ENCODE results near the gene MICU1.
"Not testable (repeated sequence)": the region's sequence is repeated elsewhere in the genome, so short reads cannot be mapped to it uniquely, and the experiment has no call there.

The MICU1 gene

GRCh38 chr10:72426986-72427385 lies 198.9 kb downstream of the MICU1 start:
- no peak for DNase-seq

- DNase-seq, result no peak
Measured at GRCh38 chr10:72425133-72425532, 200.7 kb downstream of the MICU1 start.

- no peak for DNase-seq
Measured at GRCh38 chr10:72424561-72424960, 201.3 kb downstream of the MICU1 start.

GRCh38 chr10:72423426-72423825 lies 202.5 kb downstream of the MICU1 start:
- DNase-seq, result no peak

GRCh38 chr10:72421885-72422540 lies 203.9 kb downstream of the MICU1 start:
- no peak for DNase-seq

- no peak for DNase-seq
Measured at GRCh38 chr10:72419241-72419640, 206.6 kb downstream of the MICU1 start.

- DNase-seq, result no peak
Measured at GRCh38 chr10:72418679-72419078, 207.2 kb downstream of the MICU1 start.

- no peak for DNase-seq
Measured at GRCh38 chr10:72417971-72418370, 207.9 kb downstream of the MICU1 start.

- no peak for DNase-seq
Measured at GRCh38 chr10:72416661-72417060, 209.2 kb downstream of the MICU1 start.

- no peak for DNase-seq
Measured at GRCh38 chr10:72414642-72415041, 211.2 kb downstream of the MICU1 start.

- DNase-seq, result no peak
Measured at GRCh38 chr10:72409167-72409566, 216.7 kb downstream of the MICU1 start.

GRCh38 chr10:72407927-72408600 lies 217.8 kb downstream of the MICU1 start:
- DNase-seq, result no peak

- no peak for DNase-seq
Measured at GRCh38 chr10:72407471-72407870, 218.4 kb downstream of the MICU1 start.

- not testable (repeated sequence) for DNase-seq
Measured at GRCh38 chr10:72395581-72395980, 230.3 kb downstream of the MICU1 start.

GRCh38 chr10:72392571-72392970 lies 233.3 kb downstream of the MICU1 start:
- peak; percentile 7 for DNase-seq

- DNase-seq, result no peak
Measured at GRCh38 chr10:72390764-72391163, 235.1 kb downstream of the MICU1 start.

GRCh38 chr10:72389716-72390115 lies 236.2 kb downstream of the MICU1 start:
- no peak for DNase-seq

- DNase-seq, result no peak
Measured at GRCh38 chr10:72389014-72389413, 236.9 kb downstream of the MICU1 start.

GRCh38 chr10:72388062-72388461 lies 237.8 kb downstream of the MICU1 start:
- no peak for DNase-seq

GRCh38 chr10:72386916-72387586 lies 238.8 kb downstream of the MICU1 start:
- DNase-seq, result peak; percentile 9

GRCh38 chr10:72385724-72386123 lies 240.2 kb downstream of the MICU1 start:
- DNase-seq, result no peak

- DNase-seq, result not testable (repeated sequence)
Measured at GRCh38 chr10:72384982-72385381, 240.9 kb downstream of the MICU1 start.

GRCh38 chr10:72379776-72380175 lies 246.1 kb downstream of the MICU1 start:
- DNase-seq, result no peak

GRCh38 chr10:72379062-72379461 lies 246.8 kb downstream of the MICU1 start:
- peak; percentile 79 for DNase-seq

Data from MV-4-11 (cell line).